Liver (tissue), 9 donors: Measurements from ENCODE around the gene HSDL2. TPM values are rescaled to one million over a fixed set of nuclear protein-coding genes. Genes with fewer than 3 reads are reported as not detected.

Experiments used
- DNase-seq: peaks from one replicate; pipeline ENCODE4 v3.0.0-alpha.2; 2017; ENCODE audit warnings: low spot score
- H3K27ac ChIP-seq, 2 donors: one replicate each; pipeline ENCODE4 v1.7.0; 2013; ENCODE audit warnings: inconsistent platforms in 2 of 2, low read length in 2 of 2, control low read depth in 1 of 2, low read depth in 1 of 2, mild to moderate bottlenecking in 1 of 2
- H3K27me3 ChIP-seq, 4 donors: one replicate each; pipeline versions ENCODE4 v1.6.1 to v1.7.0; 2013; ENCODE audit warnings: low read length in 3 of 4, inconsistent platforms in 1 of 4, mild to moderate bottlenecking in 1 of 4, moderate library complexity in 1 of 4; ENCODE audit not compliant: control insufficient read depth in 4 of 4, insufficient read depth in 4 of 4
- H3K36me3 ChIP-seq, 4 donors: one replicate each; pipeline versions ENCODE4 v1.6.1 to v1.7.0; 2013; ENCODE audit warnings: low read length in 3 of 4, mild to moderate bottlenecking in 3 of 4, low read depth in 1 of 4, moderate library complexity in 1 of 4; ENCODE audit not compliant: control insufficient read depth in 4 of 4, insufficient read depth in 3 of 4
- H3K4me1 ChIP-seq, 4 donors: one replicate each; pipeline versions ENCODE4 v1.6.1 to v1.7.0; 2013; ENCODE audit warnings: low read length in 3 of 4, mild to moderate bottlenecking in 3 of 4, moderate library complexity in 1 of 4; ENCODE audit not compliant: control insufficient read depth in 4 of 4, insufficient read depth in 4 of 4
- H3K4me3 ChIP-seq, 3 donors: one replicate each; pipeline versions ENCODE4 v1.6.1 to v1.7.0; 2013; ENCODE audit warnings: low read length in 3 of 3, control low read depth in 1 of 3, low read depth in 1 of 3, mild to moderate bottlenecking in 1 of 3
- H3K9ac ChIP-seq, 2 donors: one replicate each; pipeline ENCODE4 v1.7.0; 2013; ENCODE audit warnings: low read length in 2 of 2, mild to moderate bottlenecking in 2 of 2, moderate library complexity in 2 of 2, control low read depth in 1 of 2, low read depth in 1 of 2
- H3K9me3 ChIP-seq, 4 donors: one replicate each; pipeline versions ENCODE4 v1.6.1 to v1.7.0; 2013; ENCODE audit warnings: low read length in 3 of 4; ENCODE audit not compliant: control insufficient read depth in 4 of 4
- ATF3 ChIP-seq: IDR thresholded peaks from 2 replicates; pipeline ENCODE4 v1.6.1; 2016; ENCODE audit warnings: antibody characterized with exemption
- CTCF ChIP-seq: fragments of 150-350 bp; IDR thresholded peaks from 2 replicates; pipeline ENCODE4 v1.5.1; 2017; ENCODE audit warnings: improper control_type of control experiment, low read depth, low read length; ENCODE audit not compliant: missing input control
- EGR1 ChIP-seq, 2 donors: IDR thresholded peaks; 2 replicates each; pipeline ENCODE4 v1.6.1; 2016 to 2018; ENCODE audit warnings: antibody characterized with exemption in 2 of 2, low read depth in 2 of 2
- FOXA1 ChIP-seq: IDR thresholded peaks from 2 replicates; pipeline ENCODE4 v1.6.1; 2016; ENCODE audit warnings: antibody characterized with exemption
- FOXA2 ChIP-seq: IDR thresholded peaks from 2 replicates; pipeline ENCODE4 v1.6.1; 2016; ENCODE audit warnings: antibody characterized with exemption
- GABPA ChIP-seq, 2 donors: IDR thresholded peaks in 1 of 2; conservative IDR thresholded peaks in 1 of 2; 2 replicates each; pipeline ENCODE4 v1.6.1; 2016; ENCODE audit warnings: antibody characterized with exemption in 2 of 2, mild to moderate bottlenecking in 1 of 2, moderate library complexity in 1 of 2
- HNF4A ChIP-seq, 2 donors: conservative IDR thresholded peaks; 2 replicates each; pipeline ENCODE4 v1.6.1; 2016; ENCODE audit warnings: antibody characterized with exemption in 2 of 2, mild to moderate bottlenecking in 2 of 2
- HNF4G ChIP-seq: IDR thresholded peaks from 2 replicates; pipeline ENCODE4 v1.6.1; 2016; ENCODE audit warnings: antibody characterized with exemption
- JUND ChIP-seq, 2 donors: IDR thresholded peaks; 2 replicates each; pipeline ENCODE4 v1.6.1; 2016; ENCODE audit warnings: antibody characterized with exemption in 2 of 2
- MAX ChIP-seq: IDR thresholded peaks from 2 replicates; pipeline ENCODE4 v1.6.1; 2016; ENCODE audit warnings: antibody characterized with exemption
- NR2F2 ChIP-seq: IDR thresholded peaks from 2 replicates; pipeline ENCODE4 v1.6.1; 2016; ENCODE audit warnings: antibody characterized with exemption
- RAD21 ChIP-seq, 2 donors: IDR thresholded peaks; 2 replicates each; pipeline ENCODE4 v1.6.1; 2016; ENCODE audit warnings: antibody characterized with exemption in 2 of 2, mild to moderate bottlenecking in 2 of 2
- REST ChIP-seq: IDR thresholded peaks from 2 replicates; pipeline ENCODE4 v1.6.1; 2016; ENCODE audit warnings: antibody characterized with exemption, mild to moderate bottlenecking
- RXRA ChIP-seq, 2 donors: IDR thresholded peaks; 2 replicates each; pipeline ENCODE4 v1.6.1; 2017 to 2018; ENCODE audit warnings: antibody characterized with exemption in 2 of 2, mild to moderate bottlenecking in 1 of 2
- SP1 ChIP-seq: IDR thresholded peaks from 2 replicates; pipeline ENCODE4 v1.6.1; 2018; ENCODE audit warnings: antibody characterized with exemption, mild to moderate bottlenecking
- TAF1 ChIP-seq: conservative IDR thresholded peaks from 2 replicates; pipeline ENCODE4 v1.6.1; 2016; ENCODE audit warnings: antibody characterized with exemption, mild to moderate bottlenecking
- YY1 ChIP-seq: IDR thresholded peaks from 2 replicates; pipeline ENCODE4 v1.6.1; 2016; ENCODE audit warnings: antibody characterized with exemption, mild to moderate bottlenecking
- ZBTB33 ChIP-seq: IDR thresholded peaks from 2 replicates; pipeline ENCODE4 v1.6.1; 2016; ENCODE audit warnings: antibody characterized with exemption
- WGBS: extraction: QIAGEN DNeasy Blood & Tissue Kit; methylation state at CpG from one replicate; pipeline ENCODE4 v1.1.7; 2013; 5-methylcytosine and 5-hydroxymethylcytosine counted together
- polyA plus RNA-seq, 2 donors: library from polyadenylated mRNA; stranded (reverse) in 1 of 2; unstranded in 1 of 2; fragments of 200-250 nt in 1 of 2; fragments of >200 nt in 1 of 2; fragmentation: Nextera tagmentation in 1 of 2; extraction: Ambion mirVana in 1 of 2; gene quantifications; one replicate each; pipeline versions ENCODE4 v1.2.1 to v1.2.3, GENCODE V29; 2013 to 2015
- total RNA-seq, 2 donors: library from RNA; depleted of rRNA; stranded (reverse); fragments of >200 nt; gene quantifications; one replicate each; pipeline ENCODE4 v1.2.3, GENCODE V29; 2014
- donor health status: healthy.
- donor health status: healthy.
- donor health status: healthy.
- donor health status: healthy.
- donor health status: healthy.

Gene HSDL2
- total and polyA plus RNA-seq, 4 donors = 26.1 to 135 (median 79.6) TPM

- Histone ChIP-seq H3K4me3 (peak overlapping the region; percentile 48 to 75 (median 59)), H3K27me3 (no peaks in the 10 kb centered on the region), H3K9ac (peak overlapping the region; percentile 7 to 68), H3K9me3 (no peaks in the 10 kb centered on the region), H3K27ac (peak overlapping the region; percentile 39 to 77), H3K4me1 (peaks cover 5 to 36% (median 20%) of the 10 kb centered on the region in 4 donors), H3K36me3 (no peaks in the 10 kb centered on the region)
- WGBS = 24% methylated on average over 19 of the region's 19 CpGs
- TF ChIP-seq GABPA (IDR thresholded peaks at IDR 0.05 in 1 of 2, conservative IDR thresholded peaks at IDR 0.05 in 1 of 2) (peak in 1 of 2 donors; percentile 44), ATF3 (no peak), RAD21 (IDR thresholded peaks at IDR 0.05) (no peak), FOXA2 (peak; percentile 69), CTCF (no peak), HNF4G (no peak), HNF4A (conservative IDR thresholded peaks at IDR 0.05) (peak in 1 of 2 donors; percentile 30), ZBTB33 (peak; percentile 25), YY1 (peak; percentile 97), REST (no peak), MAX (peak; percentile 95), RXRA (IDR thresholded peaks at IDR 0.05) (peak; percentile 54 to 61), SP1 (peak; percentile 38), JUND (IDR thresholded peaks at IDR 0.05) (peak in 1 of 2 donors; percentile 48)
- peak; percentile 84 for DNase-seq
These were observed 31.5 kb upstream of the HSDL2 start for GRCh38 chr9:112348257-112349007.

- WGBS = 68% methylated on average over 4 of the region's 4 CpGs
- H3K27me3 ChIP-seq = no peaks in the 10 kb centered on the region
- H3K4me3 ChIP-seq = peak overlapping the region in 1 of 3 donors; percentile 48
- H3K27ac ChIP-seq = peak overlapping the region; percentile 39 to 67
- H3K36me3 ChIP-seq = no peaks in the 10 kb centered on the region
- H3K9ac ChIP-seq = peak overlapping the region in 1 of 2 donors; percentile 7
- no peak for DNase-seq
- peaks cover 5 to 36% (median 20%) of the 10 kb centered on the region in 4 donors for H3K4me1 ChIP-seq
- H3K9me3 ChIP-seq = no peaks in the 10 kb centered on the region
- TF ChIP-seq SP1 (no peak), FOXA1 (no peak), NR2F2 (no peak), EGR1 (IDR thresholded peaks at IDR 0.05; ENCODE audit: low read depth in 2 of 2) (no peak), HNF4G (no peak), HNF4A (conservative IDR thresholded peaks at IDR 0.05) (no peak), GABPA (IDR thresholded peaks at IDR 0.05 in 1 of 2, conservative IDR thresholded peaks at IDR 0.05 in 1 of 2) (no peak), MAX (no peak), JUND (IDR thresholded peaks at IDR 0.05) (no peak), YY1 (no peak), ATF3 (no peak), RXRA (IDR thresholded peaks at IDR 0.05) (no peak), TAF1 (no peak), ZBTB33 (no peak), RAD21 (IDR thresholded peaks at IDR 0.05) (no peak), FOXA2 (no peak)
These were observed 30.9 kb upstream of the HSDL2 start for GRCh38 chr9:112349008-112349333.
